Astrocyte (in vitro differentiated cells and primary cell): ENCODE measurements around the gene GALNT18. TPM values are rescaled to one million over a fixed set of nuclear protein-coding genes. Genes with fewer than 3 reads are reported as not detected.
A peak's percentile ranks its signal among the peaks of the same experiment; 100 is the strongest.

Experiments
- DNase-seq: peaks from one replicate; pipeline ENCODE4 v3.0.0-alpha.2; 2010; ENCODE audit warnings: low read depth
- FAIRE-seq: peaks from 2 replicates; lab custom pipeline; 2011; peaks lifted over from hg19 to GRCh38; lab: Jason Lieb, UNC
- H2AFZ ChIP-seq: 2 replicates; pipeline ENCODE4 v1.6.0; 2012; ENCODE audit warnings: low read depth, low read length, inconsistent platforms
- H3K27ac ChIP-seq: 2 replicates; pipeline ENCODE4 v1.5.1; 2011; ENCODE audit warnings: low read depth, low read length, inconsistent platforms
- H3K27me3 ChIP-seq: 2 replicates; pipeline ENCODE4 v1.6.0; 2011; ENCODE audit warnings: low read length, inconsistent platforms; ENCODE audit not compliant: insufficient read depth
- H3K36me3 ChIP-seq: 2 replicates; pipeline ENCODE4 v1.5.1; 2011; ENCODE audit warnings: low read length, inconsistent platforms; ENCODE audit not compliant: insufficient read depth
- H3K4me1 ChIP-seq: 2 replicates; pipeline ENCODE4 v1.5.1; 2011; ENCODE audit warnings: low read length, inconsistent platforms; ENCODE audit not compliant: insufficient read depth
- H3K4me2 ChIP-seq: 2 replicates; pipeline ENCODE4 v1.6.0; 2012; ENCODE audit warnings: low read length, inconsistent platforms
- H3K4me3 ChIP-seq: 2 replicates; pipeline ENCODE4 v1.5.1; 2011; ENCODE audit warnings: low read depth, mild to moderate bottlenecking, low read length, inconsistent platforms; ENCODE audit not compliant: insufficient read depth
- H3K79me2 ChIP-seq: 2 replicates; pipeline ENCODE4 v1.6.0; 2012; ENCODE audit warnings: mild to moderate bottlenecking, low read length, inconsistent platforms; ENCODE audit not compliant: insufficient read depth
- H3K9ac ChIP-seq: 2 replicates; pipeline ENCODE4 v1.6.0; 2012; ENCODE audit warnings: mild to moderate bottlenecking, low read length, inconsistent platforms
- H3K9me3 ChIP-seq: 2 replicates; pipeline ENCODE4 v1.5.1; 2012; ENCODE audit warnings: low read depth, mild to moderate bottlenecking, low read length, inconsistent platforms; ENCODE audit not compliant: insufficient read depth
- H4K20me1 ChIP-seq: 2 replicates; pipeline ENCODE4 v1.6.0; 2012; ENCODE audit warnings: low read length, inconsistent platforms; ENCODE audit not compliant: insufficient read depth
- H3K27ac Mint-ChIP-seq: one replicate; pipeline ENCODE4 v1.8.0; 2021; ENCODE audit warnings: mild to moderate bottlenecking, mixed read lengths; ENCODE audit not compliant: unreplicated experiment
- H3K27me3 Mint-ChIP-seq: one replicate; pipeline ENCODE4 v1.8.0; 2021; ENCODE audit warnings: low read depth, mixed read lengths; ENCODE audit not compliant: unreplicated experiment
- H3K36me3 Mint-ChIP-seq: one replicate; pipeline ENCODE4 v1.8.0; 2021; ENCODE audit warnings: low read depth, mixed read lengths; ENCODE audit not compliant: unreplicated experiment
- H3K4me1 Mint-ChIP-seq: one replicate; pipeline ENCODE4 v1.8.0; 2021; ENCODE audit warnings: low read depth, mixed read lengths; ENCODE audit not compliant: unreplicated experiment
- H3K4me3 Mint-ChIP-seq: one replicate; pipeline ENCODE4 v1.8.0; 2021; ENCODE audit warnings: mild to moderate bottlenecking, moderate library complexity, mixed read lengths; ENCODE audit not compliant: unreplicated experiment
- H3K9me3 Mint-ChIP-seq: one replicate; pipeline ENCODE4 v1.8.0; 2021; ENCODE audit warnings: mild to moderate bottlenecking, mixed read lengths; ENCODE audit not compliant: unreplicated experiment
- EZH2 ChIP-seq: IDR thresholded peaks from 2 replicates; pipeline ENCODE4 v1.6.1; 2012; ENCODE audit warnings: mild to moderate bottlenecking, low read length, inconsistent platforms; ENCODE audit not compliant: insufficient read depth
- total RNA-seq: library from RNA; stranded (reverse); gene quantifications from 2 replicates; pipeline ENCODE4 v1.2.1, GENCODE V29; 2021
- TF ChIP-seq, protein P1 (sequence below): IDR thresholded peaks from 2 replicates; pipeline ENCODE4 v1.5.1; 2011; ENCODE audit warnings: low read depth, mild to moderate bottlenecking, inconsistent platforms, low read length, moderate library complexity; ENCODE audit not compliant: insufficient read depth

GALNT18 gene
- total RNA-seq, 1 donor from 2014 or later, result 6.5 TPM

DNA sequence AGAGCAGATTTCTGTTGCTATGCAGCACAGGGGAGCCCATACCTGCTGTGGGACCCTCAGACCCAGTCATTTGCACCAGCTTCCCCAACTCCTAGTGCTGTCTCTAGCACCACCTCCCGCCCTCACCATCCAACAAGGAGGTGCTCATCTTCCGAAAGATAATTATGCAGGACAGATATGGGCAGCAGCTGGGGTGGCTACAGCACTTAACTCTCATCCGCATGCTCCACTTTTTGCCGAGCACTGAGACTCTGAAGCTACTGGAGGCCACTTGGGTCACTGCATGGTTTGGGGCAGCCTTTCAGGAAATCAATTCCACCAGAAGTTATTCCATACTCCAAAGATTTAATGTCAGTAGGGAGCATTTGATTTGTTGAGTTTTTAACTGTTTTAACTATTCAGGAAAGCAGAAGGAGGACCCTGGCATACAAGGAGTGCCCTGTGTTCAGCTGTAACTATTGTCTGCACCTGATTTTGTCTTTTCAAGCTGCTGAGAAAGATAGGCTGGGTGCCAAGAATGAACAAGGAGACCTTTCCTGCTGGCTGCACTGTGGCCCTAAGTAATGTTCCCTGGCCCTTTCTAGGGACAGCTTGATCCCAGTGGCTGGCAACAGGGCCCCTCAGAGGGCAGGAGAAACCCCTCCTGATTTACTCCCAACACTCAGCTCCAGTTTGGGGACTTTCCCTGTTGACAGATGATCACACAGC lies 201.5 kb downstream of the GALNT18 start:
- Mint-ChIP-seq H3K4me3 (no peak overlapping the region), H3K4me1 (peaks cover 21% of the 10 kb centered on the region), H3K36me3 (peaks cover 4% of the 10 kb centered on the region), H3K9me3 (no peaks in the 10 kb centered on the region), H3K27me3 (peaks cover 64% of the 10 kb centered on the region), H3K27ac (no peak overlapping the region)
- no peak overlapping the region for H3K9ac ChIP-seq
- peaks cover 18% of the 10 kb centered on the region for H3K4me1 ChIP-seq
- no peaks in the 10 kb centered on the region for H3K36me3 ChIP-seq
- no peak overlapping the region for H2AFZ ChIP-seq
- TF ChIP-seq, protein P1, sequence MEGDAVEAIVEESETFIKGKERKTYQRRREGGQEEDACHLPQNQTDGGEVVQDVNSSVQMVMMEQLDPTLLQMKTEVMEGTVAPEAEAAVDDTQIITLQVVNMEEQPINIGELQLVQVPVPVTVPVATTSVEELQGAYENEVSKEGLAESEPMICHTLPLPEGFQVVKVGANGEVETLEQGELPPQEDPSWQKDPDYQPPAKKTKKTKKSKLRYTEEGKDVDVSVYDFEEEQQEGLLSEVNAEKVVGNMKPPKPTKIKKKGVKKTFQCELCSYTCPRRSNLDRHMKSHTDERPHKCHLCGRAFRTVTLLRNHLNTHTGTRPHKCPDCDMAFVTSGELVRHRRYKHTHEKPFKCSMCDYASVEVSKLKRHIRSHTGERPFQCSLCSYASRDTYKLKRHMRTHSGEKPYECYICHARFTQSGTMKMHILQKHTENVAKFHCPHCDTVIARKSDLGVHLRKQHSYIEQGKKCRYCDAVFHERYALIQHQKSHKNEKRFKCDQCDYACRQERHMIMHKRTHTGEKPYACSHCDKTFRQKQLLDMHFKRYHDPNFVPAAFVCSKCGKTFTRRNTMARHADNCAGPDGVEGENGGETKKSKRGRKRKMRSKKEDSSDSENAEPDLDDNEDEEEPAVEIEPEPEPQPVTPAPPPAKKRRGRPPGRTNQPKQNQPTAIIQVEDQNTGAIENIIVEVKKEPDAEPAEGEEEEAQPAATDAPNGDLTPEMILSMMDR, result no peak
- TF ChIP-seq EZH2, result no peak
- H3K4me3 ChIP-seq, result no peak overlapping the region
- no peak for DNase-seq
- no peaks in the 10 kb centered on the region for H3K9me3 ChIP-seq
- no peaks in the 10 kb centered on the region for H3K79me2 ChIP-seq
- no peaks in the 10 kb centered on the region for H4K20me1 ChIP-seq
- no peak overlapping the region for H3K4me2 ChIP-seq
- no peak for FAIRE-seq
- H3K27me3 ChIP-seq, result peaks cover 12% of the 10 kb centered on the region
- H3K27ac ChIP-seq, result no peak overlapping the region

DNA sequence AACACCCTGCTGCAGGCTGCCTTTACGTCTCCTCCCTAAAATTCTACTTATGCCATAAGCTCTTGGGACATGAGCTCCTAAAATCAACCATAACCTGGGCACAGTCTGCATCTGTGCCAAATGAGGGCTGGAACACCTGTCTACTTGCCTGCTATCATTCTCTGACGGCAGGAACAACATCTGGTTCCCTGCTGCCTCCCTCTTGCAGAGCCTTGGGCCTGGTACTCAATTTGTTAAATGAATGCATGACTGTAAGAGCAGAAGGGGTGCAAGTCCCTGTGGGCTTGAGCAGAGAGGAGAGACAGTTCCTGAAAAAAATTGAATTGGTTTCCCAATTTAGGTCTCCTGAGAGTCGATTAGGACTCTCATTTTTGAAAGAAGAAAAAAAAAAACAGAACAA lies 202.1 kb downstream of the GALNT18 start:
- Mint-ChIP-seq H3K27me3 (peaks cover 59% of the 10 kb centered on the region), H3K4me1 (peaks cover 22% of the 10 kb centered on the region), H3K27ac (no peak overlapping the region), H3K36me3 (peaks cover 4% of the 10 kb centered on the region), H3K9me3 (no peaks in the 10 kb centered on the region), H3K4me3 (no peak overlapping the region)
- H3K4me3 ChIP-seq, result no peak overlapping the region
- FAIRE-seq (no peak), DNase-seq (no peak)
- H3K36me3 ChIP-seq, result no peaks in the 10 kb centered on the region
- no peak overlapping the region for H2AFZ ChIP-seq
- H3K27ac ChIP-seq, result no peak overlapping the region
- H3K4me1 ChIP-seq, result peaks cover 18% of the 10 kb centered on the region
- TF ChIP-seq, protein P1, result no peak
- TF ChIP-seq EZH2, result no peak
- H3K9me3 ChIP-seq, result no peaks in the 10 kb centered on the region
- peaks cover 10% of the 10 kb centered on the region for H3K27me3 ChIP-seq
- H4K20me1 ChIP-seq, result no peaks in the 10 kb centered on the region
- H3K9ac ChIP-seq, result no peak overlapping the region
- H3K4me2 ChIP-seq, result no peak overlapping the region
- no peaks in the 10 kb centered on the region for H3K79me2 ChIP-seq

DNA sequence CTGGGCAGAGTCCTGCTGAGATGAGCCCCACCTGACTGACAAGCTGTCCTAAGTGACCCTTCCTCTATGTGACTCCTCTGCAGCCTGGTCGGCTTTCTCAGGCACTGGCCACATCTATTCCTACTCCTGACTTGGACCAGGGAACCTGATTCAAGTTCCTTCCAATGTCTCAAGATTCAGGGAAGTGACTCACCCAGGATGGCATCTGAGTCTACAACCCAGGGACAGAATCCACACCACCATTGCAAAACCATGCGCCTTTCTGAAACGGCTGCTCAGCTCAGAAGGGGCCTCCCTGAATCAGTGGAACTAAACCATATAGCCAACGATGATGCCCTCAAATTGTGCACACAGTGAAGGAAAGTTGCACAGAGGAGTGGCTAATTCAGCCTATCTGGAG lies 204.9 kb downstream of the GALNT18 start:
- no peak for TF ChIP-seq EZH2
- TF ChIP-seq, protein P1, result no peak
- H3K27me3 Mint-ChIP-seq, result peaks cover 61% of the 10 kb centered on the region
- H3K4me3 Mint-ChIP-seq, result no peak overlapping the region
- no peak overlapping the region for H3K27ac Mint-ChIP-seq
- Histone ChIP-seq H3K9ac (no peak overlapping the region), H3K4me1 (peaks cover 18% of the 10 kb centered on the region), H4K20me1 (no peaks in the 10 kb centered on the region), H3K27me3 (peaks cover 18% of the 10 kb centered on the region), H3K27ac (no peak overlapping the region), H3K9me3 (no peaks in the 10 kb centered on the region), H3K36me3 (no peaks in the 10 kb centered on the region), H3K4me3 (no peak overlapping the region), H3K4me2 (peak overlapping the region; percentile 62), H2AFZ (no peak overlapping the region), H3K79me2 (no peaks in the 10 kb centered on the region)
- peaks cover 22% of the 10 kb centered on the region for H3K4me1 Mint-ChIP-seq
- H3K36me3 Mint-ChIP-seq, result peaks cover 2% of the 10 kb centered on the region
- H3K9me3 Mint-ChIP-seq, result no peaks in the 10 kb centered on the region
- DNase-seq (peak; percentile 69), FAIRE-seq (no peak)
